ENCODE data around the gene FBRSL1.
"Not testable (repeated sequence)": the region's sequence is repeated elsewhere in the genome, so short reads cannot be mapped to it uniquely, and the experiment has no call there.

The FBRSL1 gene

GRCh38 chr12:132528564-132529106 lies 38.7 kb downstream of the FBRSL1 start:
- no peak for DNase-seq

GRCh38 chr12:132529156-132529839 lies 39.3 kb downstream of the FBRSL1 start:
- no peak for DNase-seq

GRCh38 chr12:132529906-132530305 lies 40.0 kb downstream of the FBRSL1 start:
- DNase-seq, result no peak

GRCh38 chr12:132530447-132530846 lies 40.5 kb downstream of the FBRSL1 start:
- DNase-seq, result no peak

- DNase-seq, result no peak
Measured at GRCh38 chr12:132530851-132531250, 40.9 kb downstream of the FBRSL1 start.

- not testable (repeated sequence) for DNase-seq
Measured at GRCh38 chr12:132532711-132533583, 43.0 kb downstream of the FBRSL1 start.

GRCh38 chr12:132533584-132533958 lies 43.6 kb downstream of the FBRSL1 start:
- DNase-seq, result no peak

- DNase-seq, result no peak
Measured at GRCh38 chr12:132534076-132534475, 44.1 kb downstream of the FBRSL1 start.

GRCh38 chr12:132535019-132535418 lies 45.1 kb downstream of the FBRSL1 start:
- no peak for DNase-seq

- DNase-seq, result no peak
Measured at GRCh38 chr12:132536102-132536876, 46.3 kb downstream of the FBRSL1 start.

- no peak for DNase-seq
Measured at GRCh38 chr12:132537049-132537448, 47.1 kb downstream of the FBRSL1 start.

- DNase-seq, result no peak
Measured at GRCh38 chr12:132537836-132538662, 48.1 kb downstream of the FBRSL1 start.

- DNase-seq, result no peak
Measured at GRCh38 chr12:132538663-132538990, 48.7 kb downstream of the FBRSL1 start.

- DNase-seq, result no peak
Measured at GRCh38 chr12:132539016-132539773, 49.2 kb downstream of the FBRSL1 start.

GRCh38 chr12:132540436-132540835 lies 50.5 kb downstream of the FBRSL1 start:
- DNase-seq, result no peak

GRCh38 chr12:132541200-132541599 lies 51.2 kb downstream of the FBRSL1 start:
- no peak for DNase-seq

GRCh38 chr12:132541996-132542395 lies 52.0 kb downstream of the FBRSL1 start:
- DNase-seq, result no peak

GRCh38 chr12:132542661-132543060 lies 52.7 kb downstream of the FBRSL1 start:
- DNase-seq, result no peak

GRCh38 chr12:132543298-132544079 lies 53.5 kb downstream of the FBRSL1 start:
- no peak for DNase-seq

- DNase-seq, result no peak
Measured at GRCh38 chr12:132544080-132544397, 54.1 kb downstream of the FBRSL1 start.

GRCh38 chr12:132544498-132544897 lies 54.5 kb downstream of the FBRSL1 start:
- no peak for DNase-seq
